GM18526 (cell line): ENCODE data around the gene ACY1.

Experiments
- POLR2A ChIP-seq: IDR thresholded peaks from 3 replicates; pipeline ENCODE4 v1.6.1; 2011; ENCODE audit not compliant: insufficient read length; ENCODE audit errors: extremely low read depth

Gene ACY1

GRCh38 chr3:51982838-51983577 lies at the start of gene ACY1:
Gene ACY1, plus strand, starts transcription at chr3:51983535. Its CDS starts 530 bp downstream, at chr3:51984065.
- peak; percentile 60 for TF ChIP-seq POLR2A

- no peak for TF ChIP-seq POLR2A
Observed at GRCh38 chr3:51934139-51934850, 49.0 kb upstream of the ACY1 start.

GRCh38 chr3:51934991-51935885 lies 48.1 kb upstream of the ACY1 start:
- no peak for TF ChIP-seq POLR2A

DNA sequence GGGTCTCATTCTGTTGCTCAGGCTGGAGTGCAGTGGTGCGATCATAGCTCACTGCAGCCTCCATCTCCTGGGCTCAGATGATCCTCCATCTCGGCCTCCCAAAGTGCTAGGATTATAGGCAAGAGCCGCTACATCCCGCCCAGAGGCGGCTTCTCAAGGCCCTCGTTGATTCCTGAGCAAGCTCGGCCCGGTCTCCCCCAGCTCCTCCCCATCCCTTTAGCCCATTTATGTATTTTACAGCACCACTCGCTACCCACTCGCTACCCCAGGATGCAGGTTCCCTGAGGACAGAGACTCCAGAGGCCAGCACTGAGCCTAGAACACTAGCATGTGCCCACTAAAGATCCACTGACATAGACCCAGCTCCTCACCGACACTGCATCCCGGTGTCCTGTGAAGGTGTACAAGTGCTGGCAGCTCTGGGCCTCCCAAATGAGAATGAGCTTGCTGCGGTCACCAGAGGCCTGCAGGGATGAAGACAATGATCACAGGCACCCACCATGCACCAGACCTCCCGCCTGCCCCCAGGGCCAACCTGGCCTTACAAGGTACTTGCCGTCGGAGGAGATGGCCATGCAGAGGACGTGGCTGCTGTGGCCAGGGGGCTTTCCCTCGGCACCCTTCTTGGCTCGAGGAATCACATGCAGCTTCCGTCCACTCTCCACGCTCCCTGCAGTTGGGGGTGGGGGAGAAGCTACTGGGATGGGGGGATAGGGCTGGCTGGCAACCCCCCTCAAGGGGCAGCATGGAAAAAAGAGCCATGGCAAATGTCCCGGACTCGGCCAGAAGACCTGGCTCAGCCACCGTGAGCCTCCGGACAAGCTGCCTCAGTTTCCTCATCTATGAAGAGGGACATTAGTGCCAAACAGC lies 47.2 kb upstream of the ACY1 start:
- no peak for TF ChIP-seq POLR2A

DNA sequence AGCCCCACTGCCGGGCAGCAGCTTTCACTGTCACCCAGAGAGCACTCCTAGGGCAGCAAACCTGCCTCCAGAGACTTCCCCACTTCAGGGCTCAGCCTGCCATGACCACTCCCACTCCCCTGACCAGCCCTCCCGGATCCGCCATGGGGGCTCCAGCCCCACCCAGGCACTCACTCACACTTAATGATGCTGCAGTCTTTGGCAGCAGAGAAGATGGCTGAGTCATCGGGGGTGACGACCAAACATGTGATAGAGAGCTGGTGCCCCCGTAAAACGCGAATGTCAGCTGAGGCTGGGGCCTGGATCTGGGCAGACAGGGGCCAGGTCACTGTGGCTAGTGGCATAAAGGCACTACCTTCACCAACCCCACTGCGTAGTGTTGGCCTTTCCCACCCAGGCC lies 46.3 kb upstream of the ACY1 start:
- TF ChIP-seq POLR2A, result no peak

- TF ChIP-seq POLR2A, result no peak
Observed at GRCh38 chr3:51937611-51938450, 45.5 kb upstream of the ACY1 start.

DNA sequence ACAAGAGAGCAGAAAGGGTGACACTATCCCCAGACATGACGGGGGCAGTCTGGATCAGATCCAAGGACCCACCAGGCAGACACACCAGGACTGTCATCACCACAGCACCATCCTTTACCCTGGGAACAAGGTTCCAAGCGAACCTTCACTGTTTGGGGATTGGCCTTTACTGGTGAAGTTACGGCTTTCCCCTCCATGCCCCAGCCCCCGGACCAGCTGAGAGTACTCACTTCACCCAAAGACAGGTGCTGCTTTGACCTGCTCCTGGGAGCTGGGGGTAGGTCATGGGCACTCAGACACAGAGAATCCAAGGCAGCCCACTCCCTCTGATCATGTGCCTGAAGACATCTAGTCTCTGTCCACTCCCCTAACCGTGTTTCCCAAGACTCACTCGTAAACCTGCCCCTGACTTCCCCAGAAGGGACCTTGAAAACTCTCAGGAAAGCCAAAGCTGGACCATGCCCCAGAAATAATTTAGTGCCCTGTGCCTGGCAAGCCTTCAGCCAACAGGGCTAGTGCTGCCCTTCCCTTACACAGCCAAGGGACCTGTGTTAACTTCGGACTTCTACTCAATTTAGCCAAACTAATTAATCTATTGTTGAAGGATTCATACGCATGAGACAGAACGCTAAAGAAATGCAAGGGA lies 44.4 kb upstream of the ACY1 start:
- TF ChIP-seq POLR2A, result no peak

DNA sequence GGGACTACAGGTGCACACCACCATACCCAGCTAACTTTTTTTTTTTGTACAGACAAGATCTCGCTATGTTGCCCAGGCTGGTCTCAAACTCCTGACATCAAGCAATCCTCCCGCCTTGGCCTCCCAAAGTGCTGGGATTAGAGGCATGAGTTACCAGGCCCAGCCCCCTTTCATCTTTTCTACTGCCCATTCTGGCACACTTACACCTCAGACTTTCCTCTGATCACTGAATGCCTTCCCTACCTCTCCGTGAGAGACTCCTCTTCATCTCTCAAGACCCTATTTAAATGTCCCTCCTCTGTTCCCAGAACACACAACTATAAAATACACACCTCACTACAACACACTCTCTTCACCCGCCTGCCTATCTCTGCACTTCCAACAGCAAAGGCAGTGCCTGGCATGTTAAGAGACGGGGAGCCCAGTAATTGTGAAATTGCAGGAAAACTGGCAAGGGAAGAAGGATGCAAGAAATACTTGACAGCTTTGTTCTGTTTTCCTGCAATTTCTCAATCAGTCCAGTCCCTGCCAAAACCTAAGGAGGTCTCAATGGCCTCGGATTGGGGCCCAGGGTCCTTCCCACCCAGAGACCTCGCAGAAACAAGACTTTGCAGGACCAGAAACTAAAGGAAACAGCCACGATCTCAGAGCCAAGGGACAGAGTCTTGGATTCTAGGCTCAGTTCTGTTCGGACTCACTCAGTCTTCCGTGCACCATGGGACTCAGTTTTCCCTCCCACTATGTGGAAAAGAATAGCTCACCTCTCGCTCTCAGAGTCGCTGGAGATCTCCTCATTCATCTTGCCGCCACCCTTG lies 42.5 kb upstream of the ACY1 start:
- TF ChIP-seq POLR2A, result no peak

DNA sequence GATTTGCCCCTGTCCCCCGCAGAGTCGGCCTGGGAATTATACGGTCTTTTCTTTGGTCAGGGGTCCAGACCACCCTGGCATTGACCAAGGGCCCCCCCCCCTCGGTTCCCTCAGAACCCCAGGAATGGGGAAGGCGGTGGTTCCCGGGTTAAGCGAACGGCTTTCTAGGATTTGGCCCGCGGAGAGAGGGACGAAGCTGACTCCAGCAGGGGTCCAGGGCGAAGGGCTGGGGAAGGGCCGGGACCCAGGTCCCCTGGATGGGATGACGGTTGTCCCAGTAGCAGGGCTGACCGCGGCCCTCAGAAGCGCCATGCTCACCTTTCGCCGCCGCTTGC lies 41.9 kb upstream of the ACY1 start:
- no peak for TF ChIP-seq POLR2A

- peak; percentile 73 for TF ChIP-seq POLR2A
Observed at GRCh38 chr3:51941798-51942602, 41.3 kb upstream of the ACY1 start, which contains the start of the genes PARP3 and RRP9. Gene PARP3, plus strand, starts transcription at chr3:51942363. Its CDS starts 993 bp downstream, at chr3:51943356. Gene RRP9, minus strand, starts transcription at chr3:51941904. Its CDS starts 37 bp downstream, at chr3:51941867.

DNA sequence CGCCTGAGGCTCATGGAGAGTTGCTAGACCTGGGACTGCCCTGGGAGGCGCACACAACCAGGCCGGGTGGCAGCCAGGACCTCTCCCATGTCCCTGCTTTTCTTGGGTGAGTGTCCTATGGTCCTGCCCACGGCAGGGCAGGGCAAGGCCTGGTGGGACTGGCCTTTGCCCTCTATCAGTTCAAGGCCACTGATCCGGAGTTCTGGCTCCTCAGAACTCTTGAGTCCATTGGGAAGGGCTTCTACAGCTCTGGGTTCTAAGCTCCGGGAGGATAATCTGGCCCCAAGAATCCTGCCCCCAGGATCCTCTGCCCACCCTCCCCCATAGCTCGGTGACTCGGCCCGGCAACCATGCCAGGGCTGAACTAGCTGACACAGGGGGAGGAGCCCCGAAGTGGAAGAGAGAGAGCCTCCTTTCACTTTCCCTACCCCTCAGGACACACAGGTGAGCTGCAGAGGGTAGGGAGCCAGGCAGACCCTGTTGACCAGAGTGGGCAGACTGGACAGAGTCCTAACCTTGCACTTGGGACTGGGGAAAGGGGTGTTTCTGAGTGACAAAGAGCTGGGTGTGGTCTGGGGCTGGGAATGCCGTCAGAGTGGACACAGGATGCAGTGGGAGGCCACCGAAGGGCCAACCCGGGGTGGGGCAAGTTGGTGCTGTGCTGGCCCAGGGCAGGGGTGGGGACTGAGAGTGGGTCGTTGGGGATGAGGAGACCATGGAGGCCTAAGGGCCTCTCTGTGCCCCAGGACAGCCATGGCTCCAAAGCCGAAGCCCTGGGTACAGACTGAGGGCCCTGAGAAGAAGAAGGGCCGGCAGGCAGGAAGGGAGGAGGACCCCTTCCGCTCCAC lies 40.5 kb upstream of the ACY1 start:
- TF ChIP-seq POLR2A, result peak; percentile 56
